Tibial artery (tissue), 4 donors: Measurements from ENCODE around the gene FBXO15.
A peak's percentile ranks its signal among the peaks of the same experiment; 100 is the strongest.

Source experiments
- DNase-seq, 2 donors: peaks; one replicate each; pipeline ENCODE4 v3.0.0-alpha.2; 2019
- H3K27ac ChIP-seq, 2 donors: fragments of 200-600 bp; sonication (generic) in 1 of 2; 1 replicate in 1 of 2; 2 replicates in 1 of 2; pipeline ENCODE4 v1.5.1; 2018 to 2019; ENCODE audit warnings: mild to moderate bottlenecking in 1 of 2
- H3K27me3 ChIP-seq, 2 donors: fragments of 200-600 bp; sonication (generic) in 1 of 2; one replicate each; pipeline versions ENCODE4 v1.5.1 to v1.6.0; 2016 to 2019
- H3K36me3 ChIP-seq, 3 donors: fragments of 200-600 bp; sonication (generic) in 2 of 3; one replicate each; pipeline ENCODE4 v1.5.1; 2016 to 2019; ENCODE audit warnings: mild to moderate bottlenecking in 2 of 3
- H3K4me1 ChIP-seq, 4 donors: fragments of 200-600 bp; sonication (generic) in 2 of 4; 1 replicate in 3 of 4; 2 replicates in 1 of 4; pipeline ENCODE4 v1.5.1; 2016 to 2019
- H3K4me3 ChIP-seq, 2 donors: fragments of 200-600 bp; sonication (generic) in 1 of 2; 1 replicate in 1 of 2; 2 replicates in 1 of 2; pipeline ENCODE4 v1.5.1; 2018 to 2019; ENCODE audit warnings: mild to moderate bottlenecking in 2 of 2
- H3K9me3 ChIP-seq, 3 donors: fragments of 200-600 bp; sonication (generic) in 1 of 3; one replicate each; pipeline ENCODE4 v1.5.1; 2016 to 2019
- CTCF ChIP-seq, 2 experiments: fragments of 200-600 bp in 1 of 2; fragments of 450-650 bp in 1 of 2; IDR thresholded peaks; one replicate each; pipeline ENCODE4 v1.5.1; 2017 to 2019; ENCODE audit warnings: antibody characterized with exemption in 2 of 2, mild to moderate bottlenecking in 1 of 2, moderate library complexity in 1 of 2
- intact Hi-C: fragments of 100-400 bp; cut with DNase I; formaldehyde crosslinking; loops from one replicate; pipeline ENCODE4 v1.15.0; 2023; ENCODE audit warnings: low total_unique reads

FBXO15 gene

DNA sequence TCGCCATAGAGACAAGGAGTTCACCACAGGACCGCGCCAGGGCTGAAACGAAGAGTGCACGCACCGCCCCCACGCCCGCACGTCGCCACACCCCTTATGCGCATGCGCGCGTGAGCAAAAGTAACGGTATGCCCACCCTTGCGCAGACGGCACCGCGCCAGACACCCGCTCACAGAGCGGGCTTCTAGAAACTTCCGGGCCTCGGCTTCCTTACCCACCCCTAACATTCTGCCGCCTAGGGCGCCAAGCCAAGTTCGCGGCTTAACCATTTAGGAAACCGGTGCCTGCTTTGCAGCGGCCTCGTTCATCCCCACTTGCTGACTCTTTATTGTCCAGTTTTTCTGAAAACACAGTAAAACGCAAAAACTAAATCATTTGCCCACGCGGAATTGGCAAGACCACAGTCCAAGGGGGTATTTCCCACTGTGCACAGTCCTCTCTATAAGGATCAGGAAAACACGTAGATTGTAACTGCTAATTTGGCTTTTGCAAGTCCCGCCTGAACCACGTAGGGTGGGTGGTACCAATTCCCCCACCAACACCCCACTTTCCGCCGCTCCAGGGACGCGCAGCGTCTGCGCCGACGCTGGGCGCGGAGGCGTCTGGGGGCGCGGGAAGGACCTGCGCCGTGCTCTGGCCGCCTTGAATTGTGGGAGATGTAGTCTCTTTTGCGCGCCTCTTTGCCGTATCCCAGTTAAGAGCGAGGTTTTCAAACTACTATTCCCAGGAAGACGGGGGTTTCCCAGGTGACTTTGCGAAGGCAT lies at the start of gene FBXO15, which contains the start of gene TIMM21:
Gene FBXO15 (minus strand): TSS at position 56 of the 764 bp plus-strand sequence. CDS start 49 bp downstream, at position 7.
Gene TIMM21 (plus strand): TSS at position 745 of the 764 bp plus-strand sequence. CDS start 286 bp downstream, outside the sequence.
- peak; percentile 97 to 98 for DNase-seq
- intact Hi-C loops, result loop anchor here (2.0 to 5.0 kb wide), 2 partner anchors 144 to 349 kb away; partner anchors contain the start of genes CNDP2 and CYB5A
- peak within 1 kb of the TSS; percentile 86 to 92 for H3K27ac ChIP-seq
- TF ChIP-seq CTCF (IDR thresholded peaks at IDR 0.05), result peak in 1 of 2 experiments; percentile 5
- peaks cover 0 to 36% (median 27%) of the 10 kb centered on the region in 4 donors for H3K4me1 ChIP-seq
- no peaks in the 10 kb centered on the region for H3K9me3 ChIP-seq
- no peaks in the 10 kb centered on the region for H3K27me3 ChIP-seq
- H3K36me3 ChIP-seq, result peaks cover 0 to 14% (median 0%) of the 10 kb centered on the region in 3 donors
- peak within 1 kb of the TSS; percentile 72 to 74 for H3K4me3 ChIP-seq

- Histone ChIP-seq H3K27ac (no peak overlapping the region), H3K9me3 (no peaks in the 10 kb centered on the region), H3K4me3 (no peak overlapping the region), H3K4me1 (peaks cover 0 to 4% (median 0%) of the 10 kb centered on the region in 4 donors), H3K27me3 (peaks cover 0 to 33% of the 10 kb centered on the region in 2 donors), H3K36me3 (no peaks in the 10 kb centered on the region)
- no peak for DNase-seq
- intact Hi-C loops, result no loop called here
- peak; percentile 87 to 89 for TF ChIP-seq CTCF (IDR thresholded peaks at IDR 0.05)
These were observed 48.8 kb upstream of the FBXO15 start for GRCh38 chr18:74196220-74197119.

DNA sequence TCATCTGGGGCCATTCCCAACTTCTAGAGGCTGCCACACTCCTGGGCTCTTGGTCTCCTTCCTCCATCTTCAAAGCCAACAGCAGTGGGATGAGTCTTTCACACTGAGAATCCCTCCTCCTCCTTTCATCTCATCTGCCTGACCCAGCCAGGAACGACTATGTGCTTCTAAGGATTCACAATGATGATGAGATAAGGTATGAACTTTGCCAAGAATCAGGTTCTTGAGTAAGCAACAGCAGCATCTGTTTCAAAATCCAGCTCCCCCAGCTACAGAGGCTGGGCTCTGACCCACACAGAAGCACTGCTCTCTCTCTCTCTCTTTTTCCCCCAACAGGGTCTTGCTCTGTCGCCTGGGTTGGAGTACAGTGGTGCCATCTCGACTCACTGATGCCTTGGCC lies 47.1 kb upstream of the FBXO15 start:
- no peaks in the 10 kb centered on the region for H3K9me3 ChIP-seq

GRCh38 chr18:74191577-74191976 lies 43.9 kb upstream of the FBXO15 start:
- Histone ChIP-seq H3K27ac (no peak overlapping the region), H3K9me3 (no peaks in the 10 kb centered on the region), H3K27me3 (peaks cover 0 to 38% of the 10 kb centered on the region in 2 donors), H3K4me1 (peaks cover 0 to 4% (median 0%) of the 10 kb centered on the region in 4 donors), H3K36me3 (no peaks in the 10 kb centered on the region), H3K4me3 (no peak overlapping the region)
- no peak for TF ChIP-seq CTCF (IDR thresholded peaks at IDR 0.05)
- no peak for DNase-seq
- intact Hi-C loops, result loop anchor here (5.0 kb wide), 2 partner anchors 151 to 366 kb away; no protein-coding TSS in a partner anchor

More for the DNA sequence above, 47.1 kb upstream of the FBXO15 start:
- no peak overlapping the region for H3K4me3 ChIP-seq
- intact Hi-C loops, result loop anchor here (5.0 kb wide), 2 partner anchors 148 to 363 kb away; no protein-coding TSS in a partner anchor
- no peak for TF ChIP-seq CTCF (IDR thresholded peaks at IDR 0.05)
- no peak for DNase-seq
- no peaks in the 10 kb centered on the region for H3K36me3 ChIP-seq
- H3K27ac ChIP-seq, result no peak overlapping the region
- peaks cover 0 to 38% of the 10 kb centered on the region in 2 donors for H3K27me3 ChIP-seq
- peaks cover 0 to 4% (median 0%) of the 10 kb centered on the region in 4 donors for H3K4me1 ChIP-seq

DNA sequence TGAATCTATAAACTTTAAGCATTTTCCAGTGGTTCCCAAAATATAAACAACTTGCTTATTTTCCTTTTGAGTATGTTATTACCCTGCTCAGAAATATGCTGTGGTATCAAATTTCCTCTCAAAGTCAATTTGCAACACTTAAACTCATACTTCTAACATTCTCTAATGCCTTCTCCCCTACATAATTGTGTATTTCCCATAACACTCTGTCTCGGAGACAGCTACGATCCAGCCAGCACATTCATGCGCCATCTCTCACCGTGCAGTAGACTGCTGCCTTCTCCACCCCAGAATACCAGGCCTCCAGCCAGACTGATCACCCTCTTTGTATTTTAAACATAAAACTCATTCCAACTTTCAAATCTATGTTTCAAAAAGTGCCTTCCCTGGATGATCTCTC lies 42.5 kb upstream of the FBXO15 start:
- Histone ChIP-seq H3K9me3 (no peaks in the 10 kb centered on the region), H3K27me3 (peaks cover 0 to 31% of the 10 kb centered on the region in 2 donors), H3K4me3 (no peak overlapping the region), H3K4me1 (no peaks in the 10 kb centered on the region), H3K27ac (no peak overlapping the region), H3K36me3 (no peaks in the 10 kb centered on the region)
- intact Hi-C loops, result loop anchor here (5.0 kb wide), 2 partner anchors 152 to 367 kb away; no protein-coding TSS in a partner anchor
- no peak for DNase-seq
- no peak for TF ChIP-seq CTCF (IDR thresholded peaks at IDR 0.05)
